ENCODE data around the gene RHOD. TPM values are rescaled to one million over a fixed set of nuclear protein-coding genes. Genes with fewer than 3 reads are reported as not detected.

RHOD gene
- total RNA-seq, 1 donor from 2014 or later, result 19.5 TPM

DNA sequence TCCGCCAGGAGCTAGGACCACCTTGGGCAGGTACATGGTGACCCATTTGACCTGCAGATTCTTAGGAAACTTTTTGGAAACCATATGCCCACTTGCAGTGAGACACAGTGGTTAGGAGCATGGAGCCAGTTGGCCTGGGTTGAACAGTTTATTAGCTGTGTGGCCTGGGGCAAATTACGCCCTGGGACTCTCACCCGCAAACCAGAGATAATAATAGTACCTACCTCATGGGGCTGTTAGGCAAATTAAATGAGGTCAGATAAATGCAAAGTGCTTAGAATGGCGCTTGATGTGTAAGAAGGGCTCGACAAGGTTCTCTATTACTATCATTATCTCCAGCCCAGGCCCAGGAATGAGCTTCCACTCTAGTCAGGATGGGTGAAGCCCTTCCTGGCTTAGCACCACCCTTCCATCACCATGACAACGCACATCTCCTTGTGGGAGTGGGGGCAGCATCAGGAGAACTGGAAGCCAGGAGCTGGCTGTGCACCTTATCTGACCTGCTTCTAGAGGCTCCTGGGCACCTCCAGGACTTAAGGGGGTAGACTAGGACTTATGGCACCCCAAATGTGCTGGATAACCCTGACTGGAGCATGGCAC lies 28.6 kb upstream of the RHOD start:
- no peaks in the 10 kb centered on the region for H3K9me3 Mint-ChIP-seq
- H3K27ac Mint-ChIP-seq, result no peak overlapping the region
- TF ChIP-seq, protein P1, sequence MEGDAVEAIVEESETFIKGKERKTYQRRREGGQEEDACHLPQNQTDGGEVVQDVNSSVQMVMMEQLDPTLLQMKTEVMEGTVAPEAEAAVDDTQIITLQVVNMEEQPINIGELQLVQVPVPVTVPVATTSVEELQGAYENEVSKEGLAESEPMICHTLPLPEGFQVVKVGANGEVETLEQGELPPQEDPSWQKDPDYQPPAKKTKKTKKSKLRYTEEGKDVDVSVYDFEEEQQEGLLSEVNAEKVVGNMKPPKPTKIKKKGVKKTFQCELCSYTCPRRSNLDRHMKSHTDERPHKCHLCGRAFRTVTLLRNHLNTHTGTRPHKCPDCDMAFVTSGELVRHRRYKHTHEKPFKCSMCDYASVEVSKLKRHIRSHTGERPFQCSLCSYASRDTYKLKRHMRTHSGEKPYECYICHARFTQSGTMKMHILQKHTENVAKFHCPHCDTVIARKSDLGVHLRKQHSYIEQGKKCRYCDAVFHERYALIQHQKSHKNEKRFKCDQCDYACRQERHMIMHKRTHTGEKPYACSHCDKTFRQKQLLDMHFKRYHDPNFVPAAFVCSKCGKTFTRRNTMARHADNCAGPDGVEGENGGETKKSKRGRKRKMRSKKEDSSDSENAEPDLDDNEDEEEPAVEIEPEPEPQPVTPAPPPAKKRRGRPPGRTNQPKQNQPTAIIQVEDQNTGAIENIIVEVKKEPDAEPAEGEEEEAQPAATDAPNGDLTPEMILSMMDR (IDR thresholded peaks at IDR 0.05; ENCODE audit: unreplicated experiment), result no peak
- peaks cover 12% of the 10 kb centered on the region for H3K4me1 Mint-ChIP-seq
- peaks cover 33% of the 10 kb centered on the region for H3K27me3 Mint-ChIP-seq (ENCODE audit: low read depth)
- H3K4me3 Mint-ChIP-seq, result no peak overlapping the region
- DNase-seq (ENCODE audit: low spot score in 2 of 2, unreplicated experiment in 2 of 2), result no peak
- H3K36me3 Mint-ChIP-seq, result no peaks in the 10 kb centered on the region

DNA sequence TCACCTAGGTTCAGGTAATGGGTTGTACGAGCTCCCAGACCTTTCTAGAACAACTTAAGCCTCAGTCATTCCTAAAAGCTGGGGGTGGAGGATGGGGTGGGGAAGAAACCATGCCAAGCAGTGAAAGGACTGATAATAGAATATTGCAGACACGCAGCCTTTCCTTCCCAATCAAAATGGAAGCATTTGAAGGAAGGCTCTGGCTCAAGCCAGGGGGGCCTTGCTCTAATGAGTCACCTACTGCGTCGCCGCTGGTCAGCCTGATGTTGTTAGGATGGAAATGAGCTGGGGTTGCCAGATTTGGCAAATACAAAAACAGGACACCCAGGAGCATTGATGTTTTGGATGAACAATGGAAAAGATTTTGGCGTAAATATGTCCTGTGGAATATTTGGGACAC lies 27.5 kb upstream of the RHOD start:
- Mint-ChIP-seq H3K4me3 (no peak overlapping the region), H3K4me1 (peaks cover 15% of the 10 kb centered on the region), H3K27ac (no peak overlapping the region), H3K9me3 (no peaks in the 10 kb centered on the region), H3K27me3 (ENCODE audit: low read depth) (peaks cover 25% of the 10 kb centered on the region), H3K36me3 (no peaks in the 10 kb centered on the region)
- TF ChIP-seq, protein P1 (IDR thresholded peaks at IDR 0.05; ENCODE audit: unreplicated experiment), result no peak
- no peak for DNase-seq (ENCODE audit: low spot score in 2 of 2, unreplicated experiment in 2 of 2)

DNA sequence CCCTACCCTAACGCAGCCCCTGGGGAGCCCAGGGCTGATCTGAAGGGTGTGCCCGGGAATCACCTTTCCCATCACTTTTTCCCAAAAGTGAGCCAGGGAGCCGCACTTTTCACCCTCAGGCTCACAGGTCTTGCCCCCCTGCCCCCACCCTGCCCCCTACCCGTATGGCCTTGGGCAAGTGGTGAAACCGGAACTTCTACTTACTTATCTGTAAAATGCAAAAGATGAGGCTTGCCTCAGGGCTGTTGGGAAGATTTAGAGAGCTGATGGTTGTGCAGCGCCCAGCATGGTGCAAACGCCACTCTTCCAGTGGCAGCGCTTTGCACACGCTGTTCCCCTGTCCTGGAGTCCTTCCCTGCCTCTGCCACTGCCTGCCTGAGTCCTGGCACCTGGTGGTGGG lies 25.7 kb upstream of the RHOD start:
- H3K4me3 Mint-ChIP-seq, result no peak overlapping the region
- no peaks in the 10 kb centered on the region for H3K9me3 Mint-ChIP-seq
- no peak for DNase-seq (ENCODE audit: low spot score in 2 of 2, unreplicated experiment in 2 of 2)
- H3K4me1 Mint-ChIP-seq, result peaks cover 15% of the 10 kb centered on the region
- TF ChIP-seq, protein P1 (IDR thresholded peaks at IDR 0.05; ENCODE audit: unreplicated experiment), result no peak
- H3K36me3 Mint-ChIP-seq, result no peaks in the 10 kb centered on the region
- H3K27me3 Mint-ChIP-seq (ENCODE audit: low read depth), result peaks cover 9% of the 10 kb centered on the region
- H3K27ac Mint-ChIP-seq, result no peak overlapping the region

DNA sequence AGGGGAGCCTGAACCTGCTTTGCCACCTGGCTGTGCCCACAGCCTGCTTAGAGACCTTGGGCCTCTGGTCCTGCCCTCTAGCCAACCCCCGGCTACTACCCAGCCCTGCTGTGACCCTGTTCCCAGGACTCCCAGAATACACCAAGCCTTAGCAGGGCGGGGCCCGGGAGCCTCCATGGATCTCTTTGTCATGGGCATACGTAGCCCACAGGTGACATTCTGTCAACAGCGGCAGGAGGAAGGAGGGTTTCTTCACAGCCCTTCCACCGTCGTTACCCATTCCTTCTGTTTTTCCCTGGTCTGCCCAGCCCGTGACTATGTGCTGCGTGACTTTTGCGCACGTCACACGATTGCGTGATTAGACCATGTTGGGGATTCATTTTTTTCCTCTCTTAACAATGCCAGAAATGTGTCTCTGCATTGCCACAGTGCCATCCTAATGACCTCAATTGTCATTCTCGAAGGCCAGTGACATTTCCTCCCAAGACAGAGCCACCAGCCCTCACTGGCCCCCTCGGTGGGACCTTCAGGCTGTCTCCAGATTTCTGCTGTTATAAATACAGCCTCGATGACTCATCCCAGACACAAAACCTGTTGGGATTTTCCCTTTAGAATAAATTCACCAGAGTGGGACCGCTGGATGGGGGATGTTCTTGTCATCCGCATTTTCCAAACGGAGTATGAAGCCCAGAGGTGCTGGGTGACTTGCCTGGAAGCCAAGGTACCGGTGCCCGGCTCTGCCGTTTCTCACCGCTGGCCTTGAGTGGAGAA lies 24.7 kb upstream of the RHOD start:
- DNase-seq (ENCODE audit: low spot score in 2 of 2, unreplicated experiment in 2 of 2), result no peak
- TF ChIP-seq, protein P1 (IDR thresholded peaks at IDR 0.05; ENCODE audit: unreplicated experiment), result no peak
- H3K4me1 Mint-ChIP-seq, result peaks cover 15% of the 10 kb centered on the region
- H3K9me3 Mint-ChIP-seq, result no peaks in the 10 kb centered on the region
- no peak overlapping the region for H3K27ac Mint-ChIP-seq
- no peaks in the 10 kb centered on the region for H3K36me3 Mint-ChIP-seq
- peaks cover 5% of the 10 kb centered on the region for H3K27me3 Mint-ChIP-seq (ENCODE audit: low read depth)
- no peak overlapping the region for H3K4me3 Mint-ChIP-seq

DNA sequence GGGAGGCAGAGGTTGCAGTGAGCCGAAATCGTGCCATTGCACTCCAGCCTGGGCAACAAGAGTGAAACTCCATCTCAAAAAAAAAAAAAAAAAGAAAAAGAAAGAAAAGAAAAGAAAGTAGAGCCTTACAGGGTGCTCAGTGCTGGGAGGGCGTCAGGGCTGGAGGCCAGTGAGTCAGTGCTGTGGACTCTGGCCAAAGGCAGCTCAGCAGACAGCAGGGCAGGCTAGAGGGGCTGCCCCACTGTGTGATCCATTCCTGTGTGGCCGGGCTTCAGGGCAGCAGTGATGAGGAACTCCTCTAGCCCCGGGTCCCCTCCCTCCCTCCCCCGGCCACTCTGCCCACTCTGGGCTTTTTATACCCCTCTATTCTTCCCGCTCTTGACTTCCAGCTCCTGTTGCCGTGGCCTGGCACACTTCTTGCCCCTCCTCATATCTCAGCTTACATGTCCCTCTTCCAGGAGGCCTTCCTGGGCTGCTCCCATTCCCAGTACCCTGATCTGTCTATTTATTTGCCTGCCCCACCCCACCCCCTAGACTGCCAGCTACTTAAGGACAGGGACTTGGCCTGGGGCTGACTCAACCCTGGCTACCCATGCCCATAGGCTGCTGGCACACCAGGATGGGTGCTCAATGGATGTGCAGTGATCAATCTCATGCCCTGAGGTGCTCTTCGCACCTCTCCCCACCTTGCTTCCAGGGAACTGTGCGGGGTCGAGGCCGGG lies 23.7 kb upstream of the RHOD start:
- Mint-ChIP-seq H3K36me3 (no peaks in the 10 kb centered on the region), H3K27me3 (ENCODE audit: low read depth) (peaks cover 5% of the 10 kb centered on the region), H3K4me3 (no peak overlapping the region), H3K27ac (no peak overlapping the region), H3K4me1 (peaks cover 15% of the 10 kb centered on the region), H3K9me3 (no peaks in the 10 kb centered on the region)
- no peak for DNase-seq (ENCODE audit: low spot score in 2 of 2, unreplicated experiment in 2 of 2)
- TF ChIP-seq, protein P1 (IDR thresholded peaks at IDR 0.05; ENCODE audit: unreplicated experiment), result no peak

All from mesothelial cell of epicardium (in vitro differentiated cells).